HG02943 (cell line): Measurements from ENCODE around the gene ZKSCAN2.

Experiments used
- ATAC-seq: cut with Tn5 transposase; IDR thresholded peaks from one replicate; pipeline ENCODE4 v1.9.1; 2021; ENCODE audit warnings: mild to moderate bottlenecking, low read depth, moderate library complexity; ENCODE audit not compliant: unreplicated experiment

Gene ZKSCAN2

DNA sequence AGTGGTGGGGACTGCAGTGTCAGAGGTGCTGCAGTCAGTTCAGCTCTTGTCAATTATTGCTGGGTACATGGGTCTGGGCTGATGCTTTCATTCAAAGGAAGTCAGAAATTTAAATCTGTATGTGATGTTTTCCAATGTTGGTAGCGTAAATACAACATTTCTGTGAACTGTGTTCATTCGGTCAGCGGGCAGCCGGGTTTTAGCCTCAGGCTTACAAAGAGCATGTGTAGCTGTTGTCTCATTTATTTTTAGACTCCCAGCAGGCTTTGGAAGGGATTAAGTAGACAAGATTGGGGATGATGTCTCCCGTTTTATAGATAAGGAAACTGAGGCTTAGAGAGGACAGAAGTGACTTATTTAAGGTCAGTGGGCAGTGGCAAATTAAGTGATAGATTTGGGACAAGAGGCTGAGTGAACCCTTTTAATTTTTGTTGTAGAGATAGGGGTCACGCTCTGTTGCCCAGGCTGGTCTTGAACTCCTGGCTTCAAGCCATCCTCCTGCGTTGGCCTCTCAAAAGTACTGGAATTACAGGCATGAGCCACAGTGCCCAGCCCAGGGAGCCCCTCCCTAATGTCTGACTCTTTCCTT, 32.8 kb downstream of the ZKSCAN2 start:
- ATAC-seq = no peak

DNA sequence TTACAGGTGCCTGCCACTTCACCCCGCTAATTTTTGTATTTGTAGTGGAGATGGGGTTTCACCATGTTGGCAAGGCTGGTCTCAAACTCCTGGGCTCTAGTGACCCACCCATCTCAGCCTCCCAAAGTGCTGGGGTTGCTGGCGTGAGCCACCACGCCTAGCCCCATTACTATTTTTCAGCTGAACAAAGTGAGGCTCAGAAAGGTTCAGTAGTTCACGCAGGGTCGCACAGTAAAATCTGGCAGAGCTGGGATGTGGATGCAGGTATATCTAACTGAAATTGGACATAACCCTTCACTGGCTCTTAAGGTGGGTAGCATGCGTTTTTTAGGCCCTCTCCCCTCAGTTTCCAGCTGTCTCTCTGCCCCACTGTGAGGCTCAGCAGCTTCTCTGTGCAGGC, 33.7 kb downstream of the ZKSCAN2 start:
- ATAC-seq = no peak

DNA sequence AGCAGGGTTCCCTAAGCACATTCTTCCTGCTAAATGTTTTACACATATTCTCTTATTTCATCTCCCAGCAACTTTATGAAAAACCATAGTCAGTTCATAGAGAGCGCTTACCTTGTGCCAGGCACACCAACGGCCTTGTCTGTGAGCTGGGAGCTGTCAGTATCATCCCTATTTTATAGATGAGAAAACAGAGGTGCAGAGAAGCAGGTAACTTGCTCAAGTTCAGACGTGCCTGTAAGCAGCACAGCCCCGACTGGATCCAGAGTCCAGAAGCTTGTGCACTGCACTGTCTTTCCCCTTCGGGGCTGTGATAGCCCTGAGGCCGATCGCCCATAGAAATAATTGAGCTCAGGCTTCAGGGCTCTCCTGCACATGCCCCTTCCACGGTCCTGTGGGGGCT, 34.7 kb downstream of the ZKSCAN2 start:
- ATAC-seq = no peak

DNA sequence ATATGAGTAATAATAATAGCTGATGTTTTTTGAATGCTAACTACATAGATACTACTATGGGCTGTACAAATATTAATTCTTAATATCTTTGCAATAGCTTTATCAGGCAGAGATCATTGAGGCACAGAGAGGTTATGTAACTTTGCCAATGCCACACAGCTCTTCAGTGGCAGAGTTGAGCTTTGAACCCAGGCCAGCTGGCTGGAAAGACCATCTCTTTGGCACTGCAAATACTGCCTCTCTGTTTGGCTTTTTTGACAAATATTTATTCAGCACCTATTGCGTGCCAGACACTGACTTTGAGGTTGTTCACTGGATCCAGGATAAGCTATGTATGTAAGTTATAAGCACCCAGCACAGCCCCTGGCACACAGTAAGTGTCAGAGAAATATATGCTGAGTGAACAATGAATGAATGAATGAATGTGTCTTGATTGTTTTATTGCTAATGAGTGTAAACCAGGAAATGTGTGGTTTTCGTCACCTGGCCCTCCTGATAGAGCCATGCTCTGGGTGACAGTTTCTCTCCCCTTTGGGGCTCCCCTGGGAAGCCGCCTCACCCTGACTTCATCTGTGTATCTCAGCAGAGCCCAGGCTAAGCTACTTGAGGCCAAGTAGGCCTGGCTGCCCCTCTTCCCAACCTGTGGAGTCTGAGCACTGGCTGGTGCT, 38.4 kb downstream of the ZKSCAN2 start:
- ATAC-seq = no peak

DNA sequence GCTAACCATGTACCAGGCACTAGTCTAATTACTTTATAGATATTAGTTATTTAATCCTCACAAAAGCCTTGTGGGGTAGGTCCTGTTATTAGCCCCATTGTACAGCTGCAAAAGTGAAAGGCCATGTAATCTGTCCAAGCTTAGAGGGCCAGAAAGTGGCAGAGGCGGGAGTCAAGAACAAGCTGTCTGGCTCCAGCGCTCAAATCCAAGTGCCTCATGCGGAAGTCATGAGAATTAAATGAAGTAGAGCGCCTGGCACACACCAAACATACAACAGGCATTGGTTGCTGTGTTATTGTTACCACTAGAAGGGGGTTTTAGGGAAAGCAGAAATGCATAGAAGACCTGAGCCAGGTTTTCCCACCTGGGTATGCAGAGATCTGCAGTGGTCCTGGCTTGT, 39.7 kb downstream of the ZKSCAN2 start:
- ATAC-seq = no peak

DNA sequence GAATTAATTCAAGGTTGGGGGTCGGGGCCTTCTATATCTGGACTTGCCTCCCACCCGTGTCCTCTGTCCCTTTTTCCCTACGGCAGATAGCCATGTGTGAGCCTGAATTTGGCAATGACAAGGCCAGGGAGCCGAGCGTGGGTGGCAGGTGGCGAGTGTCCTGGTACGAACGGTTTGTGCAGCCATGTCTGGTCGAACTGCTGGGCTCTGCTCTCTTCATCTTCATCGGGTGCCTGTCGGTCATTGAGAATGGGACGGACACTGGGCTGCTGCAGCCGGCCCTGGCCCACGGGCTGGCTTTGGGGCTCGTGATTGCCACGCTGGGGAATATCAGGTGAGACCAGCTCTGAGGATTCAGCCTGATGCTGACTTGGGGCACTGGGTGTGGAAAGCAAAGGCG, 40.5 kb downstream of the ZKSCAN2 start:
- ATAC-seq = no peak

DNA sequence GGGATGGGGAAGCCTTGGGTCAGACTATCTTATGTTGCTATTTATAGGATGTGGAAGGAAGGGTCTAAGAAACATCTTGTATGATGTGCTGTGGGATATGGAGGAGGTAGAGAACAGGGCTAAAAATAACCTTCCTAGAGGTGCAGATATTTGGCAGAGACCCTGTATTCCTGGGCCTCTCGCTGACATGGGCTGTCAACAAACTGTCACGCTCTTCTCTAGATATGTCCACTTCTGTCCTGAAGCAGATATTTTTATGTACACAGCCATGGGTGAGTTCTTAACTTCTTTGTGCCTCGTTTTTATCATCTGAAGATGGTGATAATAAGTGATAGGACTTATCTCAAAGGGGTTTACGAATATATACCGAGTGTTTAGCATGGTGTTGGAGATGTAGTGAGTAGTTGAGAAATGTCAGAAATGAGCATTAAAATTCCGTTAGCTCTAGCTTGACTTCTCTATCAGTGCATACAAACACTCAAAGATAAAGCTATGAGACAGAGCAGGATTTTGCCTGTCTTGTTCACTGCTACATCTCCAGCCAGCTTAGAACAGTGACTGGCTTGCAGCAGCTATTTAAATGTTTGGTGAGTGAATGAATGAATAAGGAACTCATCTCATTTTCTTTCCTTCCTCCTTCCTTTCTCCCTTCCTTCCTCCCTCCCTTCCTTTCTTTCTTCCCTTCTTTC, 43.8 kb downstream of the ZKSCAN2 start:
- ATAC-seq = no peak

GRCh38 chr16:25212636-25213035, 45.0 kb downstream of the ZKSCAN2 start:
- no peak for ATAC-seq

DNA sequence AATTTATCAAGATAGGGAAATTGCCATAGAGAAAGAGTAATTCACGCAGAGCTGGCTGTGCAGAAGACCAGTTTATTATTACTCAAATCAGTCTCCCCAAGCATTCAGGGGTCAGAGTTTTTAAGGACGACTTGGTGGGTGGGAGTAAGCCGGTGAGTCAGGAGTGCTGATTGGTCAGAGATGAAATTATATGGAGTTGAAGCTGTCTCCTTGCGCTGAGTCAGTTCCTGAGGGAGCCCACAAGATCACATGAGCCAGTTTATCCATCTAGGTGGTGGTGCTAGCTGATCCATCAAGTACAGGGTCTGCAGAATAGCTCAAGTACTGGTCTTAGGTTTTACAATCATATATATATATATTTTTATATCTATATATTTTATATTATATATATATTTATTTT, 46.9 kb downstream of the ZKSCAN2 start:
- no peak for ATAC-seq

- no peak for ATAC-seq
Measured at GRCh38 chr16:25199457-25199856, 58.2 kb downstream of the ZKSCAN2 start.

GRCh38 chr16:25198021-25198420, 59.6 kb downstream of the ZKSCAN2 start:
- ATAC-seq = no peak

DNA sequence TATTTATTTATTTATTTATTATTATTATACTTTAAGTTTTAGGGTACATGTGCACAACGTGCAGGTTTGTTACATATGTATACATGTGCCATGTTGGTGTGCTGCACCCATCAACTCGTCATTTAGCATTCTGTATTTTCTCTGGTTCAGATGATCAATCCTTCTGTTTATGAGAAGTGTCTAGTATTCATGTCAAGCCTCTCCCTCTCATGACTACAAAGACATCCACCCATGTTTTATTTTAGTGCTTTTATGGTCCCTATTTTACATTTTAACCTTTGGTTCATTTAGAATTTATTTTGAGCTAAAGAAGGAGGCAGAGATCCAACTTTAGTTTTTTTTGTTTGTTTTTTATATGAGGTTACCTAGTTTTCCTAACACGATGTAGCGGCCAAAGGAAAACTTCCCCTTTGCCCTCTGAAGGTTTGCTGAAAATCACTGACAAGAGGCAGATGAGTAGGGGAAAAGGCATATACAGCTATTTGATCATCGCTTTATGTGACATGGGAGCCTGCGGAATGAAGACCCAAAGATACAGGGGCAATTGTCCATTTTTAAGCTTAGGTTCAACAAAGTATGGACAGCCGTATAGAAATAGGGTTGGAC, 63.3 kb downstream of the ZKSCAN2 start:
- ATAC-seq = no peak

- no peak for ATAC-seq
Measured at GRCh38 chr16:25192096-25192495, 65.5 kb downstream of the ZKSCAN2 start.

DNA sequence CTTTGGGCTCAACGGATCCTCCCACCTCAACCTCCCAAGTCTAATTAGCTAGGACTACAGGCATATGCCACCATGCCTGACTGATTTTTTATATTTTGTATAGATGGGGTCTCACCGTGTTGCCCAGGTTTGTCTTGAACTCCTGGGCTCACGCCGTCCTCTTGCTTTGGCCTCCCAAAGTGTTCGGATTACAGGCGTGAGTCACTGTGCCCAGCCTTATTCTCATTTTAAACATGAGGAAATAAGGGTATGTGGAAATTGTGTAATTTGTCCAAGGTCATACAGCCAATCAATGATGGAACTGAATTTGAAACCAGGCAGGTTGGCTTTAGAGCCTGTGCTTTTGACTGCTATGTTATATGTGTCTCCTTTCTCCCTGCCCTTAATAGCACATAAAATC, 68.3 kb downstream of the ZKSCAN2 start:
- no peak for ATAC-seq

DNA sequence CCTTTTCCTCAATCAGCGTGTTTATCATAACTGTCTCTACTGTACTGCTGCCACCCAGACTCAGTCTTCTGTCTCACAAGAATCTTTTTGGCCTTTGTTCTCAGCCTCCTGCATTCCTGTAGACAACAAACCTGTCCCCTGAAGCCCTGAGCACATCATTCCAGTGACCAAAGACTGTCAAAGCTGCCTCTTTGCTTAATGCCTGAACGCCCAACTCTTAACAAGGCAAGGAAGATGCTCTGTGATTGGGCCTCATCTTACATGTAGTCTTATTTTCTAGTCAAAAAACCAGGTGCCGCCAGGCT, 70.2 kb downstream of the ZKSCAN2 start:
- no peak for ATAC-seq
